Mesothelial cell of epicardium (in vitro differentiated cells): ENCODE measurements around the gene ZBTB39. TPM values are rescaled to one million over a fixed set of nuclear protein-coding genes. Genes with fewer than 3 reads are reported as not detected.
"Not testable (repeated sequence)": the region's sequence is repeated elsewhere in the genome, so short reads cannot be mapped to it uniquely, and the experiment has no call there.

Experiments
- DNase-seq, 2 experiments: peaks; one replicate each; pipeline ENCODE4 v3.0.0; 2021; ENCODE audit warnings: low spot score in 2 of 2; ENCODE audit not compliant: unreplicated experiment in 2 of 2
- H3K27ac Mint-ChIP-seq: 2 replicates; pipeline ENCODE4 v1.8.0; 2021; ENCODE audit warnings: mixed read lengths
- H3K27me3 Mint-ChIP-seq: 2 replicates; pipeline ENCODE4 v1.8.0; 2021; ENCODE audit warnings: low read depth, mixed read lengths
- H3K36me3 Mint-ChIP-seq: 2 replicates; pipeline ENCODE4 v1.8.0; 2021; ENCODE audit warnings: mixed read lengths
- H3K4me1 Mint-ChIP-seq: 2 replicates; pipeline ENCODE4 v1.8.0; 2021; ENCODE audit warnings: mixed read lengths
- H3K4me3 Mint-ChIP-seq: 2 replicates; pipeline ENCODE4 v1.8.0; 2021; ENCODE audit warnings: mild to moderate bottlenecking, moderate library complexity, mixed read lengths
- H3K9me3 Mint-ChIP-seq: 2 replicates; pipeline ENCODE4 v1.8.0; 2021; ENCODE audit warnings: mixed read lengths
- total RNA-seq: library from RNA; stranded (reverse); gene quantifications from 3 replicates; pipeline ENCODE4 v1.2.1, GENCODE V29; 2021
- TF ChIP-seq, protein P1 (sequence below): fragments of 200-600 bp; sonication (generic); IDR thresholded peaks from one replicate; pipeline ENCODE4 v1.5.0; 2021; ENCODE audit warnings: antibody characterized with exemption; ENCODE audit not compliant: unreplicated experiment

ZBTB39 gene
- total RNA-seq, 1 donor from 2014 or later: 19.2 TPM

DNA sequence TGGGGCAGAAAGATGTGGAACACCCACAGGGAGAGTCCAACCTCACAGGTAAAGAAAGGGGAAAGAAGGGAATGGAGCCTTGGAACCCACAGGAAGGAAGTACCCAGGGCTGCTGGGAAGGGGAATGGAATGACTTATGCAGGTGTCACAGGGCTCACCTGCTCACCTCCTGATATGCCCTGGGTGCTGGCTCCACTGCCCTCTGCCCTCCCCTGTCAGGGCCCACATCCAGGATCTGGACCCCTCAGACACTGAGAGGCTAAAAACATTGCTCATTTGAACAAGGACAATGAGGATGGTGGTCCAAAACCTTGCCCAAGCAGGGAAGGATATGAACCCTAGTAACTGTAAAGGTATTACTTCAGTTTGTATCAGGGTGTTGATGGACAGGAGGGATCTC, 19.3 kb downstream of the ZBTB39 start:
- Mint-ChIP-seq H3K9me3 (no peaks in the 10 kb centered on the region), H3K36me3 (no peaks in the 10 kb centered on the region), H3K27me3 (no peaks in the 10 kb centered on the region), H3K4me3 (no peak overlapping the region), H3K4me1 (peaks cover 22% of the 10 kb centered on the region), H3K27ac (no peak overlapping the region)
- TF ChIP-seq, protein P1, sequence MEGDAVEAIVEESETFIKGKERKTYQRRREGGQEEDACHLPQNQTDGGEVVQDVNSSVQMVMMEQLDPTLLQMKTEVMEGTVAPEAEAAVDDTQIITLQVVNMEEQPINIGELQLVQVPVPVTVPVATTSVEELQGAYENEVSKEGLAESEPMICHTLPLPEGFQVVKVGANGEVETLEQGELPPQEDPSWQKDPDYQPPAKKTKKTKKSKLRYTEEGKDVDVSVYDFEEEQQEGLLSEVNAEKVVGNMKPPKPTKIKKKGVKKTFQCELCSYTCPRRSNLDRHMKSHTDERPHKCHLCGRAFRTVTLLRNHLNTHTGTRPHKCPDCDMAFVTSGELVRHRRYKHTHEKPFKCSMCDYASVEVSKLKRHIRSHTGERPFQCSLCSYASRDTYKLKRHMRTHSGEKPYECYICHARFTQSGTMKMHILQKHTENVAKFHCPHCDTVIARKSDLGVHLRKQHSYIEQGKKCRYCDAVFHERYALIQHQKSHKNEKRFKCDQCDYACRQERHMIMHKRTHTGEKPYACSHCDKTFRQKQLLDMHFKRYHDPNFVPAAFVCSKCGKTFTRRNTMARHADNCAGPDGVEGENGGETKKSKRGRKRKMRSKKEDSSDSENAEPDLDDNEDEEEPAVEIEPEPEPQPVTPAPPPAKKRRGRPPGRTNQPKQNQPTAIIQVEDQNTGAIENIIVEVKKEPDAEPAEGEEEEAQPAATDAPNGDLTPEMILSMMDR: no peak
- no peak for DNase-seq

DNA sequence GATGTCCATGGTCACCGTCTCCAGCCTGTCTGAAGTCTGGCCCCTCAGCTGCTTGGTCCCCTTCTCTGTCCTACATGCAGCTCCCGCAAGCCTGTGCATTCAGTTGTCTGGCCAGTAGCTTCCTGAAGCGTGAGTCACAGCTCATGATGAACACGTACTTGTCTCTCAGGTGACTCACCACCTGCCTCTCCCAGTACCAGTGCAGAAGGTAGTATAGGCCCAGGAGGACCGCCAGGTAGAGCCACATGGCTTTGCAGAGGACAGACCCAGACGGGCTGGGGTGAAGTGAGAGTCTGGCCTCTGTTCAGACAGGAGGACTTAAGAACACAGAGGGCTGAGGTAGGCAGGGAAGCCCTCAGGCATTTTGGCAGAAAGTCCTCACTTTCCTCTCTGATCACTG, 20.6 kb downstream of the ZBTB39 start:
- H3K27ac Mint-ChIP-seq: peak overlapping the region; percentile 24
- not testable (repeated sequence) for H3K4me3 Mint-ChIP-seq, H3K36me3 Mint-ChIP-seq, H3K9me3 Mint-ChIP-seq, H3K27me3 Mint-ChIP-seq, DNase-seq
- peaks cover 19% of the 10 kb centered on the region for H3K4me1 Mint-ChIP-seq

DNA sequence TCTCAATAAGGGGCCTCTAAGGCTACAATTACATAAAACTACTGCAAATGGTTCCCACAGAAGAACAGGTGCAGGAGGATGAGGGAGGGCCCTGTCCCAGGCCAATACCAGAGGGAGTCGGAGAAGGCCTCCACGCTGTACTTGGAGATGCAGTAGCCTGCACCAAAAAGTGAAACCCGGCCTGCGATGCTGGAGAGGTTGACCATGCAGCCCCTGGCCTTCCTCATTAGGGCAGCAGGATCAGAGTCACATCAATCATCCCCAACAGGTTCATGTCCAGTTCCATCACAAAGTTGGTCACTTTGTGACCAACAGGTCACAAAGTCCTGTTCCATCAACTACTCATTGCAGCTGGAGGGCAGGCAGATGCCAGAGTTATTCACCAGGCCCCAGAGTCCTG, 23.0 kb downstream of the ZBTB39 start:
- no peak for DNase-seq
- TF ChIP-seq, protein P1: no peak
- Mint-ChIP-seq H3K27ac (no peak overlapping the region), H3K27me3 (no peaks in the 10 kb centered on the region), H3K9me3 (no peaks in the 10 kb centered on the region), H3K36me3 (no peaks in the 10 kb centered on the region), H3K4me3 (no peak overlapping the region), H3K4me1 (peaks cover 16% of the 10 kb centered on the region)

DNA sequence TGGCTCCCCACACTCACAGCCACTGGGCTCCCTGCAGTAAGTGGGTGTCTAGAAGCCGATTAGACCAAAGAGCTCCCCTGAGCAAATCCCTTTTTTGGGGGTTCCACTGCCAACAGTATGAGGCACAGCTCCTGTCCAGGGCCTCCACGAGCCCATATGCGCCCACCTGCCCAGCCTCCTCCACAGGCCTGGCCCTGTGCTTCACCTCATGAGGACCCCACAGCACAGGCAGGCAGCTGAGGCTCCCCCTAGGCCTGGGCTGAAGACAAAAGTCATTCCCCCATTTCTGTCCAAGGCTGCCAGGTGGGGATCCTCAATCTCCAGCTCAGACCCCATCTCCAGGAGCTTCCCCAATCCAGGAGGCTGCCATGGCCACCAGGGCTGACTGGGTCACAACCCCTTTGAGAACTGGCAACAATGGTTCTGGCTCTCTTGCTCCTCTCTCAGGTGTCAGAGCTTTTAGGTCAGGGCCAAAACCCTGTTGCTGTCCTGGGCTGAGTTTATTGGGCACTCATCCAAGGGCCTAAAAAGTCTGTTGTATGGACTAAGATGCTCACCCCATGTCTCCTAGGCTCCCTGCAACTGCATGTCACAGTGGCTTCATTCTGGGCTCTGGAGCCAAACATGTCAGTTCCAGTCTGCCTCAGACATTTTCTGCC, 23.6 kb downstream of the ZBTB39 start:
- not testable (repeated sequence) for H3K4me3 Mint-ChIP-seq, DNase-seq, H3K36me3 Mint-ChIP-seq, H3K27ac Mint-ChIP-seq, H3K27me3 Mint-ChIP-seq, H3K9me3 Mint-ChIP-seq
- H3K4me1 Mint-ChIP-seq: peaks cover 11% of the 10 kb centered on the region

DNA sequence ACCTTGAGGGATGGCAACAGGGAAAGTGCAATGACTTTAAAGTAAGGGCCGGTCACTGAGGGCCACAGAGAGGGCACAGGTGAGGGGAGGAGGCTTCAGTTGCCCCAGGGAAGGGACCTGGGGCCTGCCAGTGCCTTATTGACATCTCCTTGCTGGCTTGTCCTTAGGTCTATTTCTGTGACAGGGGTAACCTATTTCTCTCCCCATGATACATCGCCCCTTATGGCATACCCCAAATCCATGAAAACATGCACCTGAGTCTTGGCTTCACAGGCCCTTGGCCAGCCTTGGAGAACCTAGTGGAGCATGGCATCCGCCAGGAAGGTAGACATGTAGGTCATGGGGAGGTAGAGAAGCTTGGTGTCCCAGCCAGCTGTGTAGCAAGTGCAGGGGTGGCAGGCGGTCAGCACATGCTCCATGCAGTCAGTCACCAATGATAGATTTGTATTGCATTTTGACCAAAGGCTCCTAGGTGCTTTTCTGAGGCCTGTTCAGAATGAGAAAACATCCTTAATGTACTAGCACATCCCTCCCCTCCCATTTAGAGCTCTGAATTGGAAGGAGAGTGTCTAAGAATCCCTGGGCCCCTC, 25.3 kb downstream of the ZBTB39 start:
- Mint-ChIP-seq H3K9me3 (peaks cover 4% of the 10 kb centered on the region), H3K36me3 (peaks cover 2% of the 10 kb centered on the region), H3K27ac (no peak overlapping the region), H3K4me3 (no peak overlapping the region), H3K4me1 (peaks cover 5% of the 10 kb centered on the region), H3K27me3 (no peaks in the 10 kb centered on the region)
- TF ChIP-seq, protein P1: no peak
- DNase-seq: no peak

DNA sequence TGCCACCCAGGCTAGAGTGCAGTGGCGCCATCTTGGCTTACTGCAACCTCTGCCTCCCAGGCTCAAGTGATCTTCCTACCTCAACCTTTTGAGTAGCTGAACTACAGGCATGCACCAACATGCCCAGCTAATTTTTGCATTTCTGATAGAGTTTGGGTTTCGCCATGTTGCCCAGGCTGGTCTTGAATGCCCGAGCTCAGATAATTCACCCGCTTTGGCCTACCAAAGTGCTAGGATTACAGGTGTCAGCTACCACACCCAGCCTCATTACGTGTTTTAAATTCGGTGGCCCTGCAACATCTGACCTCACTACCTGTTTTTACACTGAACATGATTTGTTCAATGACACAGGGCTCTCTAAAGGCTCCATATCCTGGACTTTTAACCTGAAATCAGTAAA, 26.1 kb downstream of the ZBTB39 start:
- Mint-ChIP-seq H3K9me3 (peaks cover 4% of the 10 kb centered on the region), H3K27ac (no peak overlapping the region), H3K4me3 (no peak overlapping the region), H3K27me3 (no peaks in the 10 kb centered on the region), H3K36me3 (peaks cover 2% of the 10 kb centered on the region), H3K4me1 (no peaks in the 10 kb centered on the region)
- TF ChIP-seq, protein P1: no peak
- no peak for DNase-seq
